ENCODE results near the gene PRKCH.

Gene PRKCH
- 267 to 389 (median 382) reads per million in 3 experiments for total RNA-seq

- DNase-seq, result peak; percentile 84
Observed at GRCh38 chr14:61321385-61322010, at the start of gene PRKCH. Gene PRKCH (plus strand): TSS chr14:61321579. CDS start chr14:61322102, 523 bp downstream.

- DNase-seq, result no peak
Observed at GRCh38 chr14:61277232-61277631, 44.1 kb upstream of the PRKCH start.

- no peak for DNase-seq
Observed at GRCh38 chr14:61277784-61278183, 43.6 kb upstream of the PRKCH start.

- no peak for DNase-seq
Observed at GRCh38 chr14:61279082-61279481, 42.3 kb upstream of the PRKCH start.

GRCh38 chr14:61280092-61280525 lies 41.3 kb upstream of the PRKCH start:
- DNase-seq, result no peak

GRCh38 chr14:61280526-61281185 lies 40.7 kb upstream of the PRKCH start:
- DNase-seq, result peak; percentile 71

GRCh38 chr14:61281186-61281947 lies 40.0 kb upstream of the PRKCH start, which contains the start of gene TMEM30B:
Gene TMEM30B (minus strand): TSS chr14:61281338. CDS start chr14:61281147, 191 bp downstream.
- DNase-seq, result peak; percentile 35

GRCh38 chr14:61281948-61282275 lies 39.5 kb upstream of the PRKCH start:
- DNase-seq, result no peak

- no peak for DNase-seq
Observed at GRCh38 chr14:61282746-61283145, 38.6 kb upstream of the PRKCH start.

GRCh38 chr14:61284001-61284400 lies 37.4 kb upstream of the PRKCH start:
- no peak for DNase-seq

GRCh38 chr14:61285364-61285763 lies 36.0 kb upstream of the PRKCH start:
- no peak for DNase-seq

GRCh38 chr14:61287196-61287595 lies 34.2 kb upstream of the PRKCH start:
- no peak for DNase-seq

GRCh38 chr14:61288228-61288627 lies 33.2 kb upstream of the PRKCH start:
- DNase-seq, result no peak

GRCh38 chr14:61288720-61289119 lies 32.7 kb upstream of the PRKCH start:
- no peak for DNase-seq

- DNase-seq, result no peak
Observed at GRCh38 chr14:61290701-61291100, 30.7 kb upstream of the PRKCH start.

GRCh38 chr14:61296151-61296550 lies 25.2 kb upstream of the PRKCH start:
- no peak for DNase-seq

- DNase-seq, result peak; percentile 54
Observed at GRCh38 chr14:61296719-61297502, 24.5 kb upstream of the PRKCH start.

GRCh38 chr14:61297581-61297980 lies 23.8 kb upstream of the PRKCH start:
- DNase-seq, result no peak

GRCh38 chr14:61298824-61299223 lies 22.6 kb upstream of the PRKCH start:
- DNase-seq, result peak; percentile 14

GRCh38 chr14:61300209-61300608 lies 21.2 kb upstream of the PRKCH start:
- no peak for DNase-seq

- DNase-seq, result no peak
Observed at GRCh38 chr14:61300754-61301153, 20.6 kb upstream of the PRKCH start.

GRCh38 chr14:61304688-61305087 lies 16.7 kb upstream of the PRKCH start:
- DNase-seq, result no peak

- no peak for DNase-seq
Observed at GRCh38 chr14:61308198-61308597, 13.2 kb upstream of the PRKCH start.
